ENCODE measurements around the gene HOXB3. TPM values are rescaled to one million over a fixed set of nuclear protein-coding genes. Genes with fewer than 3 reads are reported as not detected.
A peak's percentile ranks its signal among the peaks of the same experiment; 100 is the strongest.

The HOXB3 gene
- total and polyA plus RNA-seq, 2 of the 13 experiments (the other 11 are each of a cell fraction or from before 2014, with no cell fraction given), result not detected

DNA sequence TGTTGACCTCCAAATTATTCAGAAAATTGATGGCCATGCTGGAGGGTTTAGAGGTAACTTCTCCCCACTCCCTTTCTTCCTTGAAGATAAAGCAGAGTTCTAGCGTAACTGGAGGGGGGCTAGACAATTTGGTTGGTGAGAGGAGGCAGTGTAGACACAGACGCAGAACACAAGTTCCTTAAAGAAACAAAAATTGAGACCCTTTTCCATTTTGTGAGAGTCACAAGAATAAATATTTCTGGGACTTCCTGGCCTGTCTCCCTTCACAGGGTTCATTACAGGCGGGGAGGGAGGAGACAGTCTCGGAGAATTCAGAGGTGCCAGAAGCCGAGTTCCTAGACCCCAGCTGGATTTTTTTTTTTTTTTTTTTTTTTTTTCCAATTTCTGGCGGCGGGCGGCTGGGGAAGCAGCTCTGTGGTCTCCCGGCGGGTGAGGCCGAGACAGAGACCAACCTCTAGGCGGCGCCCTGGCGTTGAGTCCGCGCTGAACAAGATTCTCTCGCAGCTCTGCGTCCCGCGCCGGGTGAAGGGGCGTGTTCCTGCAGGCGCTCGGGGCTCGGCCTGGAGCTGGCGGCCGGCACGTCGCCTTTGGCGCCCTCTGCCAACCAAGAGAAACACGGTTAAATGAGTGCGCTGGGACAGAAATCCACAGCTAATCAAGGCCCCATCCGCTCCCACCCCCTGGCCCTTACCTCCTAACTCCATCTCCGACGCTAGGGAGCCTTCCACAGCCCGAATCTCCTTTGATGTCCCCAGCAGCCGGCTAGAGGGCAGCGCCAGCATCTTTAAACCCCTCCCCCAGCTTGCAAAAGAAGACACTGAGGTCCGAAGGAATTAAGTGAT lies 46.4 kb upstream of the HOXB3 start (continued):
- peak; percentile 59 for TF ChIP-seq TEAD3 (CRISPR knock-in tag; optimal IDR thresholded peaks at IDR 0.05; ENCODE audit: borderline replicate concordance)
- TF ChIP-seq ETV5 (CRISPR knock-in tag; IDR thresholded peaks at IDR 0.05; ENCODE audit: borderline replicate concordance), result peak; percentile 32; the same call in 1 of the 2 replicates
- TF ChIP-seq NR2F6 (IDR thresholded peaks at IDR 0.05), result no peak
- TF ChIP-seq NR2F6 (CRISPR knock-in tag; IDR thresholded peaks at IDR 0.05), result peak; percentile 30; the same call in 1 of the 2 replicates
- no peak for TF ChIP-seq AKAP8 (CRISPR knock-in tag; IDR thresholded peaks at IDR 0.05)
- peak; percentile 64 for TF ChIP-seq ZFP36 (IDR thresholded peaks at IDR 0.05; ENCODE audit: borderline replicate concordance, low read depth, low read length, partially characterized antibody)
- TF ChIP-seq KLF11 (CRISPR knock-in tag; IDR thresholded peaks at IDR 0.05), result 0 out of 2 replicates have a peak, but pooled peaks have one; percentile 47
- TF ChIP-seq ZNF766 (CRISPR knock-in tag; IDR thresholded peaks at IDR 0.05; ENCODE audit: borderline replicate concordance), result 0 out of 2 replicates have a peak, but pooled peaks have one; percentile 74
- TF ChIP-seq, protein P1, sequence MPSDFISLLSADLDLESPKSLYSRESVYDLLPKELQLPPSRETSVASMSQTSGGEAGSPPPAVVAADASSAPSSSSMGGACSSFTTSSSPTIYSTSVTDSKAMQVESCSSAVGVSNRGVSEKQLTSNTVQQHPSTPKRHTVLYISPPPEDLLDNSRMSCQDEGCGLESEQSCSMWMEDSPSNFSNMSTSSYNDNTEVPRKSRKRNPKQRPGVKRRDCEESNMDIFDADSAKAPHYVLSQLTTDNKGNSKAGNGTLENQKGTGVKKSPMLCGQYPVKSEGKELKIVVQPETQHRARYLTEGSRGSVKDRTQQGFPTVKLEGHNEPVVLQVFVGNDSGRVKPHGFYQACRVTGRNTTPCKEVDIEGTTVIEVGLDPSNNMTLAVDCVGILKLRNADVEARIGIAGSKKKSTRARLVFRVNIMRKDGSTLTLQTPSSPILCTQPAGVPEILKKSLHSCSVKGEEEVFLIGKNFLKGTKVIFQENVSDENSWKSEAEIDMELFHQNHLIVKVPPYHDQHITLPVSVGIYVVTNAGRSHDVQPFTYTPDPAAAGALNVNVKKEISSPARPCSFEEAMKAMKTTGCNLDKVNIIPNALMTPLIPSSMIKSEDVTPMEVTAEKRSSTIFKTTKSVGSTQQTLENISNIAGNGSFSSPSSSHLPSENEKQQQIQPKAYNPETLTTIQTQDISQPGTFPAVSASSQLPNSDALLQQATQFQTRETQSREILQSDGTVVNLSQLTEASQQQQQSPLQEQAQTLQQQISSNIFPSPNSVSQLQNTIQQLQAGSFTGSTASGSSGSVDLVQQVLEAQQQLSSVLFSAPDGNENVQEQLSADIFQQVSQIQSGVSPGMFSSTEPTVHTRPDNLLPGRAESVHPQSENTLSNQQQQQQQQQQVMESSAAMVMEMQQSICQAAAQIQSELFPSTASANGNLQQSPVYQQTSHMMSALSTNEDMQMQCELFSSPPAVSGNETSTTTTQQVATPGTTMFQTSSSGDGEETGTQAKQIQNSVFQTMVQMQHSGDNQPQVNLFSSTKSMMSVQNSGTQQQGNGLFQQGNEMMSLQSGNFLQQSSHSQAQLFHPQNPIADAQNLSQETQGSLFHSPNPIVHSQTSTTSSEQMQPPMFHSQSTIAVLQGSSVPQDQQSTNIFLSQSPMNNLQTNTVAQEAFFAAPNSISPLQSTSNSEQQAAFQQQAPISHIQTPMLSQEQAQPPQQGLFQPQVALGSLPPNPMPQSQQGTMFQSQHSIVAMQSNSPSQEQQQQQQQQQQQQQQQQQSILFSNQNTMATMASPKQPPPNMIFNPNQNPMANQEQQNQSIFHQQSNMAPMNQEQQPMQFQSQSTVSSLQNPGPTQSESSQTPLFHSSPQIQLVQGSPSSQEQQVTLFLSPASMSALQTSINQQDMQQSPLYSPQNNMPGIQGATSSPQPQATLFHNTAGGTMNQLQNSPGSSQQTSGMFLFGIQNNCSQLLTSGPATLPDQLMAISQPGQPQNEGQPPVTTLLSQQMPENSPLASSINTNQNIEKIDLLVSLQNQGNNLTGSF (CRISPR knock-in tag; IDR thresholded peaks at IDR 0.05), result 0 out of 2 replicates have a peak, but pooled peaks have one; percentile 77
- peak; percentile 67; the same call in 1 of the 2 replicates for TF ChIP-seq ZNF124 (CRISPR knock-in tag; IDR thresholded peaks at IDR 0.05)
- peak; percentile 35; the same call in 1 of the 2 replicates for TF ChIP-seq ZNF350 (CRISPR knock-in tag; IDR thresholded peaks at IDR 0.05; ENCODE audit: borderline replicate concordance, low read depth)
- no peak for TF ChIP-seq SETDB1 (CRISPR knock-in tag; IDR thresholded peaks at IDR 0.05; ENCODE audit: borderline replicate concordance)
- peak; percentile 51 for TF ChIP-seq YY1 (IDR thresholded peaks at IDR 0.05; ENCODE audit: insufficient read depth, insufficient replicate concordance, low read depth, low read length)
- TF ChIP-seq ZNF792 (CRISPR knock-in tag; IDR thresholded peaks at IDR 0.05), result 0 out of 2 replicates have a peak, but pooled peaks have one; percentile 61
- TF ChIP-seq ARNT (IDR thresholded peaks at IDR 0.05), result no peak
- TF ChIP-seq HHEX (CRISPR knock-in tag; IDR thresholded peaks at IDR 0.05), result no peak
- TF ChIP-seq, protein P2, sequence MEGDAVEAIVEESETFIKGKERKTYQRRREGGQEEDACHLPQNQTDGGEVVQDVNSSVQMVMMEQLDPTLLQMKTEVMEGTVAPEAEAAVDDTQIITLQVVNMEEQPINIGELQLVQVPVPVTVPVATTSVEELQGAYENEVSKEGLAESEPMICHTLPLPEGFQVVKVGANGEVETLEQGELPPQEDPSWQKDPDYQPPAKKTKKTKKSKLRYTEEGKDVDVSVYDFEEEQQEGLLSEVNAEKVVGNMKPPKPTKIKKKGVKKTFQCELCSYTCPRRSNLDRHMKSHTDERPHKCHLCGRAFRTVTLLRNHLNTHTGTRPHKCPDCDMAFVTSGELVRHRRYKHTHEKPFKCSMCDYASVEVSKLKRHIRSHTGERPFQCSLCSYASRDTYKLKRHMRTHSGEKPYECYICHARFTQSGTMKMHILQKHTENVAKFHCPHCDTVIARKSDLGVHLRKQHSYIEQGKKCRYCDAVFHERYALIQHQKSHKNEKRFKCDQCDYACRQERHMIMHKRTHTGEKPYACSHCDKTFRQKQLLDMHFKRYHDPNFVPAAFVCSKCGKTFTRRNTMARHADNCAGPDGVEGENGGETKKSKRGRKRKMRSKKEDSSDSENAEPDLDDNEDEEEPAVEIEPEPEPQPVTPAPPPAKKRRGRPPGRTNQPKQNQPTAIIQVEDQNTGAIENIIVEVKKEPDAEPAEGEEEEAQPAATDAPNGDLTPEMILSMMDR (CRISPR knock-in tag; IDR thresholded peaks at IDR 0.05), result peak; percentile 74
- TF ChIP-seq ZKSCAN8 (CRISPR knock-in tag; IDR thresholded peaks at IDR 0.05; ENCODE audit: borderline replicate concordance), result peak; percentile 55; the same call in 1 of the 2 replicates
- TF ChIP-seq U2AF1 (optimal IDR thresholded peaks at IDR 0.05; ENCODE audit: low read depth, low read length), result no peak
